LNCaP clone FGC (cell line): ENCODE measurements around the gene PLCG2.

Source experiments
- DNase-seq: peaks from one replicate; pipeline ENCODE4 v3.0.0-alpha.2; 2011; ENCODE audit warnings: low read depth
- H3K4me3 ChIP-seq: 2 replicates; pipeline ENCODE4 v1.5.1; 2011; ENCODE audit warnings: mild to moderate bottlenecking, low read depth, low read length, control low read depth
- CTCF ChIP-seq: IDR thresholded peaks from 2 replicates; pipeline ENCODE4 v1.5.1; 2012; ENCODE audit warnings: mild to moderate bottlenecking; ENCODE audit not compliant: control insufficient read depth, insufficient read depth; ENCODE audit errors: extremely low read depth

PLCG2 gene

GRCh38 chr16:81778861-81779535, at the start of gene PLCG2:
Gene PLCG2 (plus strand): TSS chr16:81779291. CDS start chr16:81785990, 6,699 bp downstream.
- DNase-seq = peak; percentile 10
- TF ChIP-seq CTCF = no peak
- H3K4me3 ChIP-seq = peak within 1 kb of the TSS; percentile 41

GRCh38 chr16:81729451-81729850, 49.6 kb upstream of the PLCG2 start:
- TF ChIP-seq CTCF = no peak
- H3K4me3 ChIP-seq = no peak overlapping the region
- DNase-seq = no peak

- no peak overlapping the region for H3K4me3 ChIP-seq
- TF ChIP-seq CTCF = peak; percentile 69
- DNase-seq = peak; percentile 8
These were observed 48.7 kb upstream of the PLCG2 start for GRCh38 chr16:81730090-81731051.

- no peak for DNase-seq
- no peak overlapping the region for H3K4me3 ChIP-seq
- no peak for TF ChIP-seq CTCF
These were observed 47.4 kb upstream of the PLCG2 start for GRCh38 chr16:81731649-81732048.

- DNase-seq = no peak
- no peak overlapping the region for H3K4me3 ChIP-seq
- TF ChIP-seq CTCF = no peak
These were observed 46.4 kb upstream of the PLCG2 start for GRCh38 chr16:81732699-81733098.

- H3K4me3 ChIP-seq = no peak overlapping the region
- no peak for DNase-seq
- no peak for TF ChIP-seq CTCF
These were observed 45.8 kb upstream of the PLCG2 start for GRCh38 chr16:81733295-81733694.
